IPS-18c (cell line): ENCODE data around the gene BICD1.
A peak's percentile ranks its signal among the peaks of the same experiment; 100 is the strongest.

Source experiments
- H3K4me3 ChIP-seq: 2 replicates; pipeline ENCODE4 v1.7.0; 2013; ENCODE audit warnings: low read depth, mild to moderate bottlenecking, low read length, moderate library complexity; ENCODE audit not compliant: insufficient read depth
- H3K9me3 ChIP-seq: one replicate; pipeline ENCODE4 v1.6.1; 2013; ENCODE audit warnings: mild to moderate bottlenecking, low read length, moderate library complexity; ENCODE audit not compliant: control insufficient read depth, insufficient read depth

BICD1 gene

DNA sequence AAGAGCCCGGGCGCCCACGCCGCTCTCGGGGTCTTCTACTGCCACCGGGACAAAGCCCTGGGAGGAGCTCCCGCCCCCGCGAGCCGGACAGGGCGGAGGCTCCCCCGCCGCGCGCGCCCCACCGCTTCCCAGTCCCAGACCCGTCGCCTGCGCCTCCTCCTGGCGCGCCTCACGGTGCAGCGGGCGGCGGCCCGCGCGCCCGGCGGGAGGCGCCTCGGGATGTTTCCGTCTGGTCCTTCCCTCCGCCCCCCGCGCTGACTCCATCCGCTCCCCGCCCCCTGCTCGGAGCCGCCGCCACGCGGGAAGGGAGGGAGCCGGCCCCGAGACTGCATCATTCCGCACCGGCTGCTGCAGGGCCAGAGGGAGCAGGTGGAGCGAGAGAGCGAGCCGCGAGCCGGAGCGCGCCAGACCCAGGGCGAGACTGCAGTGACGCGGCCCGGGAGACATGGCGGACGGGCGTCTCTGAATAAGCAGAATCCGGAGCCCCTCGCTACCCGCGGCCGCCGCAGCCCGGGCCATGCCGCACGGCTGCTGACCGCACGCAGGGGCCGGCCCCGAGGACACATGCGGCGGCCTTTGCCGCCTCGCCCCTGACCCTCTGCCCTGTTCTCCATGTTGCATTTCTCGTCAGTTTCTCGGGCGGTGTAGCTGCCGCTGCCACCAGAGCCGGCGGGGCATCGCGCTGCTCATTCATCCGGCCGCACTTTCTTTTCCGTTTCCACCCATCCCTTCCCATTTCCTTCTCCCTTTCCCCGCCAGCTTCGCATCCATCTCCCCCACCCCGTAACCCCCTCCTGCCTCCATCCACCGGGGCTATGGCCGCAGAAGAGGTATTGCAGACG, at the start of gene BICD1:
BICD1 (plus strand) TSS at position 331 of the 842 bp plus-strand sequence; CDS start at position 816, 485 bp downstream.
- no peaks in the 10 kb centered on the region for H3K9me3 ChIP-seq
- H3K4me3 ChIP-seq, result peak within 1 kb of the TSS; percentile 96

- Histone ChIP-seq H3K9me3 (no peaks in the 10 kb centered on the region), H3K4me3 (no peak overlapping the region)
These were observed 45.6 kb upstream of the BICD1 start for GRCh38 chr12:32061033-32061432.

DNA sequence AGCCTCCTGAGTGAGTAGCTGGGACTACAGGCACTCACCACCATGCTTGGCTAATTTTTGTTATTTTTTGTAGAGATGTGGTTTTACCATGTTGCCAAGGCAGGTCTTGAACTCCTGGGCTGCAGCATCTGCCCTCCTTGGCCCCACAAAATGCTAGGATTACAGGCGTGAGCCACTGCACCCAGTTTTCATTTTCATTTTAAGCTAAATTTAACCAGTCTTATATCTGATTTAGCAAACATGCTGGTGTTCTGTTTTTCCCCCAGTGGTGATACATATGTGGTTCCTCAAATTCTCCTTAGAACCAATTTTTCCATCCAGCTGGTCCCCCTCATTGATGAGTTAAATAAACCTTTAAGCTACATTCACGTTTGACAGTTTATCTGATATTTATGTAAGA, 43.8 kb upstream of the BICD1 start:
- H3K9me3 ChIP-seq, result no peaks in the 10 kb centered on the region
- H3K4me3 ChIP-seq, result no peak overlapping the region

DNA sequence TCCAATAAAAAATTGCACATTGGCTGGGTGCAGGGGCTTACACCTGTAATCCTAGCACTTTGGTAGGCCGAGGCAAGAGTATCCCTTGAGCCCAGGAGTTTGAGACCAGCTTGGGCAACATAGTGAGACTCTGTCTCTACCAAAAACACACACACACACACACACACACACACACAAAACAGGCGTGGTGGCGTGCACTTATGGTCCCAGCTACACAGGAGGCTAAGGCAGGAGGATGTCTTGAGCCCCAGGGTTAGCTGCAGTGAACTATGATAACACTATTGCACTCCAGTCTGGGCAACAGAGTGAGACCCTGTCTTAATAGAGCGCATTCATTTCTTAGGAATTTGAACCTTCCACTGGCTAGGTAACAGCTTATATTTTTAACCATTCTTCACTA, 42.9 kb upstream of the BICD1 start:
- Histone ChIP-seq H3K4me3 (no peak overlapping the region), H3K9me3 (no peaks in the 10 kb centered on the region)

GRCh38 chr12:32066206-32066605, 40.4 kb upstream of the BICD1 start:
- H3K4me3 ChIP-seq, result no peak overlapping the region
- H3K9me3 ChIP-seq, result no peaks in the 10 kb centered on the region

GRCh38 chr12:32069071-32069470, 37.6 kb upstream of the BICD1 start:
- H3K9me3 ChIP-seq, result peaks cover 3% of the 10 kb centered on the region
- H3K4me3 ChIP-seq, result no peak overlapping the region

GRCh38 chr12:32069731-32070130, 36.9 kb upstream of the BICD1 start:
- Histone ChIP-seq H3K4me3 (no peak overlapping the region), H3K9me3 (peaks cover 3% of the 10 kb centered on the region)

DNA sequence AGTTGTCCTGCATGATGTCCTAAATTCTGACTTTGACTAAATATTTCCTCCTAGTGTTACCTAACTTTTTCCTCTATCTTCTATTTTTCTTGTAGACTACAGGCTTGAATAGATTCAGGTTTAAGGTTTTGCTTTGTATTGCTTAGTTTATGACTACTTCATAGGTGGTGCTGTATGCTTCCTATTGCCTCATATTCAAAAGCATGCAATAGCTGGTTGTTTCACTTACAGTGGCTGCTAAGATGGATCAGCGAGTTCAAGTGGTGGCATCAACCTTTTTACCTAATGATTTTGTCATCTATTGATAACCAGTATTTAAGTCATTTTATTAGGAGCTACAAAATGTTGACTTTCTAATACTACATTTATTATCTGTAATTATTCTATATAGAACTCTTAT, 36.3 kb upstream of the BICD1 start:
- no peak overlapping the region for H3K4me3 ChIP-seq
- H3K9me3 ChIP-seq, result peaks cover 3% of the 10 kb centered on the region

- no peak overlapping the region for H3K4me3 ChIP-seq
- H3K9me3 ChIP-seq, result peaks cover 3% of the 10 kb centered on the region
These were observed 34.5 kb upstream of the BICD1 start for GRCh38 chr12:32072102-32072501.

DNA sequence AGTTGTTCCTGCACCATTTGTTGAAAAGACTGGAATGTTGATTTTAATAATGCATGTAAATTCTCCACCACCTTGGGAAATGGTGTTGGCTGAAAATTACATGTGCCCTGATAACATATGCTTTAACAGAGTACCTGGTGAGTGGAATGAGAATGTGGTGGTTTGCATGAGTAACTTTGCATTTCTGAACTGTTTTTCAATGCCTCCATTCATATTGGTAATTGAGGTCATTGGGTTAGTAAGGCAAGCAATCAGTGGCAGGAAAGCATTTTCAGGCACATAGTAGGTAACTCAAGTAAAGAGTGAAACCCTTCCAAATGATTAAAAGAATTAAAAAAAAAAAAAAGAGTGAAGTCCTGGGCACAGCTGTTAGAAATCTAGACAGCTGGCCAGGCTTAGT, 32.2 kb upstream of the BICD1 start:
- H3K4me3 ChIP-seq, result no peak overlapping the region

DNA sequence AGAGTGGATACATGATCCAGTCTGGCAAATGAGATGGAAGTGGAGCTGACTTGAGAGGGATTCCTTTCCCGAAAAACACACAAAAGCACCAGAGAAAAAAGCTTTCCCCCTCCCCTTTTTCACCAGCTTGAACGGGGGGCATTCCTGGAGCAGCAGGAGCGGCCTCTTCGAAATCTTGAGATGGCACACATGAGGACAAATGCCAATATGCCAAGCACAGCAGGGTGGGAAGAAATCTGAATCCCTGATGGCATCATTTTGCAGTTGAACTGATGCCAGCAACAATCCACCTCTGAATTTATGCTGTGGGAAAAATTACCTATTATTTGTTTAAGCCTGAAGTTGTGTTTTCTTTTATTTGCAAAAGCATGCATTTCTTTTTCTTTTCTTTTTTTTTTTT, 29.7 kb upstream of the BICD1 start:
- peaks cover 3% of the 10 kb centered on the region for H3K9me3 ChIP-seq
- H3K4me3 ChIP-seq, result no peak overlapping the region

More for the DNA sequence above, 32.2 kb upstream of the BICD1 start:
- H3K9me3 ChIP-seq, result peaks cover 3% of the 10 kb centered on the region

DNA sequence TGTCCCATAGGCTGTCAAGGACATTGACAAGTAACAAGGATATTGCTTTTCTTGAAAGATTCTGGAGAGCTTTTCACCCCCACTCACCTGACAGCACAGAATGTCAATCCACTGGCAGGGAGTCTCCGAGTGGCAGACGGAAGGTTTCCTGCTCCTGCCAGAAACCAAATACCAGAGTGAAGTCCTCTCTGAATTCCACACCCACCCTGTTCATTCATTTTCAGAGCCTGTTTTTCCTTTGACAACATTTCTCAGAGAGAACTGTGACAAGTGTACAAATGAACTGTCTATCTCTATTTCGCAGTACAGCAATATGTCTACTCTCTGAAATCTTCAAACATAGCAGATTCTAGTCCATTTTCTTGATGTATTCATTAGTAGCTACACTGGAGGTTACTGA, 26.2 kb upstream of the BICD1 start:
- no peak overlapping the region for H3K4me3 ChIP-seq
- no peaks in the 10 kb centered on the region for H3K9me3 ChIP-seq

- H3K4me3 ChIP-seq, result no peak overlapping the region
- no peaks in the 10 kb centered on the region for H3K9me3 ChIP-seq
These were observed 23.2 kb upstream of the BICD1 start for GRCh38 chr12:32083489-32083888.

DNA sequence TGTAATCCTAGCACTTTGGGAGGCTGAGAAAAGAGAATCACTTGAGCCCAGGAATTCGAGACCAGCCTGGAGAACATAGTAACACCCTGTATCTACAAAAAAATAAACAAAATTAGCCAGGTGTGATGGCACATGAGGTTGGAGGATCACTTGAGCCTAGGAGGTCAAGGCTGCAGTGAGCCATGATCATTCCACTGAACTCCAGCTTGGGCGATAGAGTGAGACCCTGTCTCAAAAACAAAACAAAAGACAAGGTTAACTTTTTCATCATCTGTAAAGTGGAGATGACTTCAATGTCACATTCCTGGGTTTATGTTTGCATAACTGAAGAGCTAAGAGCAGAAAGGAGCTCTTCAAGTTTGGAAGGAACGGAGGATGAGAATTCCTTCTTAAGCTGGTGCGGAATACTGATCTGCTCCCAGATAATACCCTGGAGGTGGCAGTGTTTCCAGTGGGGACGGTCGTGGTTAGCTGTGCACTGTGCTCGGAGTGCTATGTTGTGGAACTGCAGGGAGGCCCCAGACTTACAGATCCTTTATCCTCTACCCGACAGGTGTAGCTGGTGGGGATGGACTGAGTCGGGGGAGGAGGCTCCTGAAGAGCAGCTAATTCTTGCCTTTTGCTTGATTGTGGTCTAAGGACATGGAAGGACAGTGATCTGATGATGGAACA, 22.5 kb upstream of the BICD1 start:
- Histone ChIP-seq H3K4me3 (no peak overlapping the region), H3K9me3 (no peaks in the 10 kb centered on the region)

DNA sequence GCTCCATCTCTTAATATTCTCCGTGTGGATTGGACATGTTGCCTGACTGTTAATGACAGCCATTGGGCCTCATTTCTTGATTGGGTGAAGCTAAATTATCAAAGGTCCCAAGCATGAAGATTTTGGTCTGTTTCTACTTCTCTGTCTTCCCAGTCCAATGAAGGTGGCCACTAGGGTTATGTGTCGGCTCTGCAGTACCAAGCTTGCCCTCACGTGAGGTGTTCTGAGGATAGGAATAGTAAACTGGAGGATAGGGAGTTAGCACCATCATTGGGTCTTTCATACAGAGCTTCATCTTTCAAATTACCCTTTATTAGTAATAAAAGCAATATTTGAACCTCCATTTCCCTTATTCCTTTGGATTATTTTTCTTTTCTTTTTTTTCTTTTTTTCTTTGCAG, 21.9 kb upstream of the BICD1 start:
- no peak overlapping the region for H3K4me3 ChIP-seq
- no peaks in the 10 kb centered on the region for H3K9me3 ChIP-seq

- Histone ChIP-seq H3K9me3 (no peaks in the 10 kb centered on the region), H3K4me3 (no peak overlapping the region)
These were observed 19.3 kb upstream of the BICD1 start for GRCh38 chr12:32087306-32087705.

- H3K9me3 ChIP-seq, result no peaks in the 10 kb centered on the region
- H3K4me3 ChIP-seq, result no peak overlapping the region
These were observed 17.5 kb upstream of the BICD1 start for GRCh38 chr12:32089156-32089555.

- no peaks in the 10 kb centered on the region for H3K9me3 ChIP-seq
- H3K4me3 ChIP-seq, result no peak overlapping the region
These were observed 17.1 kb upstream of the BICD1 start for GRCh38 chr12:32089586-32089985.
